ENCODE measurements around the gene CALHM4. TPM values are rescaled to one million over a fixed set of nuclear protein-coding genes. Genes with fewer than 3 reads are reported as not detected.
"Not testable (repeated sequence)": the region's sequence is repeated elsewhere in the genome, so short reads cannot be mapped to it uniquely, and the experiment has no call there.

Gene CALHM4
- polyA plus RNA-seq, 3 donors from 2014 or later: not detected

- H3K27me3 Mint-ChIP-seq (ENCODE audit: low read depth in 3 of 3): peaks cover 3 to 6% (median 3%) of the 10 kb centered on the region in 3 donors
- peaks cover 0 to 16% (median 5%) of the 10 kb centered on the region in 3 donors for H3K36me3 Mint-ChIP-seq
- H3K4me3 Mint-ChIP-seq: peak overlapping the region; percentile 95 to 99 (median 97)
- no peak for DNase-seq
- H3K4me1 Mint-ChIP-seq: peaks cover 47 to 68% of the 10 kb centered on the region in 2 donors
- H3K27ac Mint-ChIP-seq: peak overlapping the region; percentile 96 to 99 (median 98)
- no peaks in the 10 kb centered on the region for H3K9me3 Mint-ChIP-seq
These were observed 18.1 kb downstream of the CALHM4 start for GRCh38 chr6:116571683-116572000.

DNA sequence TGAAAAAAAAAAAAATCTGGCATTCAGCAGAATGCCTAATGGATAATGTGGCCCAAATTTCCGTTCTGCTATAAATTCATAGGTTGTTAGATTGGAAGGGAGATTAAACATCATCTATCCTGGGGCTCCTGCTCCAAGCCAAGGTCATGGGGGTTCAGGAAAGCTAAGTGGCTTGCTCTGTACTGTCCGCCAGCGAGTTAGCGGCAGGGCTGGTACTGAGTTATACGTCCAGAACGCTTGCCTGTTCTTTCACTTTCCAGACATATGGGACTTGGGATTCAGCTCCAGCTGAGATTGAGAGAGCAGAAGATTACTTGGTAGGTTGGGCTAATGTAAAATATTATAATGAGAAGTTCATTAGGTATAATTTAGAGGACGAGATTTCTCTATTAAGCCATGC, 18.6 kb downstream of the CALHM4 start:
- H3K36me3 Mint-ChIP-seq: peaks cover 0 to 16% (median 5%) of the 10 kb centered on the region in 3 donors
- no peaks in the 10 kb centered on the region for H3K9me3 Mint-ChIP-seq
- DNase-seq: peak in 1 of 3 donors; percentile 7
- H3K4me3 Mint-ChIP-seq: peak overlapping the region; percentile 95 to 99 (median 97)
- peaks cover 0 to 3% (median 2%) of the 10 kb centered on the region in 3 donors for H3K27me3 Mint-ChIP-seq (ENCODE audit: low read depth in 3 of 3)
- peaks cover 49 to 72% of the 10 kb centered on the region in 2 donors for H3K4me1 Mint-ChIP-seq
- H3K27ac Mint-ChIP-seq: peak overlapping the region; percentile 96 to 99 (median 98)

DNA sequence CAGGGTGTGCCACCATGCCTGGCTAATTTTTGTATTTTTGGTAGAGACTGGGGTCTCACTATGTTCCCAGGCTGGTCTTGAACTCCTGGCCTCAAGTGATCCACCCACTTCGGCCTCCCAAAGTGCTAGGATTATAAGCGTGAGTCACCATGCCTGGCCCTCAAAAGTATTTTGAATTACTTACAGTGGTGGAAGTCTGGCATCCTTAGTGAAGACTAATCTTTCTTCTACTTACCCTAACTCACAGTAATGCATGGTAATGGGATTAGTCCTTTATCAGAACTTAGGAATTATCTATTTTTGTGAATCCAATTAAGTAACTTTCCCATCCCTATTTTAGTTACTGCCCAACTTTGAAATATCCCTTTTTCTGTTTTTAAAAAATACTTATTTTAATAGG, 21.7 kb downstream of the CALHM4 start:
- H3K4me1 Mint-ChIP-seq: peaks cover 56 to 85% of the 10 kb centered on the region in 2 donors
- no peak for DNase-seq
- H3K9me3 Mint-ChIP-seq: no peaks in the 10 kb centered on the region
- H3K27ac Mint-ChIP-seq: no peak overlapping the region
- H3K27me3 Mint-ChIP-seq (ENCODE audit: low read depth in 3 of 3): peaks cover 0 to 2% (median 1%) of the 10 kb centered on the region in 3 donors
- no peak overlapping the region for H3K4me3 Mint-ChIP-seq
- H3K36me3 Mint-ChIP-seq: peaks cover 0 to 18% (median 5%) of the 10 kb centered on the region in 3 donors

DNA sequence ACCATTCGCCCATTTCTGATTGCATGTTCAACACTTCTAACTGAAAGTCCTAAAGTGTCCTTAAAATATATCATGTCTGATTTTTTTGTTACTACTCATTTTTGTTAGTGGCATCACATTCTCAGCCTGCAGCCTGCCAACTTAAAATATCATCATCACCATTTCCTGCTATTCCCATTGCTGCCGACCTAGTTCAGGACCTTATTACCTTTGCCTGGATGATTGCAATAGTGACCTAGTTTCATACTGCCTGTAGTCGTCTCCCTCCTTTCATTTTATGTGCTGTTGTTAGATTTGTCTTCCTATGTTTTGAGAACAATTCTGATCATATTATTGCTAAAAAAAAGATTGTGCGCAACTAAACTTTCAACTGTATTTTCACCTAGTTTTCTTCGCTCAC, 23.9 kb downstream of the CALHM4 start:
- Mint-ChIP-seq H3K27ac (peak overlapping the region in 1 of 6 donors; percentile 66), H3K9me3 (no peaks in the 10 kb centered on the region), H3K4me3 (no peak overlapping the region), H3K27me3 (ENCODE audit: low read depth in 3 of 3) (peaks cover 0 to 1% (median 0%) of the 10 kb centered on the region in 3 donors), H3K36me3 (peaks cover 0 to 28% (median 8%) of the 10 kb centered on the region in 3 donors), H3K4me1 (peaks cover 38 to 68% of the 10 kb centered on the region in 2 donors)
- no peak for DNase-seq

DNA sequence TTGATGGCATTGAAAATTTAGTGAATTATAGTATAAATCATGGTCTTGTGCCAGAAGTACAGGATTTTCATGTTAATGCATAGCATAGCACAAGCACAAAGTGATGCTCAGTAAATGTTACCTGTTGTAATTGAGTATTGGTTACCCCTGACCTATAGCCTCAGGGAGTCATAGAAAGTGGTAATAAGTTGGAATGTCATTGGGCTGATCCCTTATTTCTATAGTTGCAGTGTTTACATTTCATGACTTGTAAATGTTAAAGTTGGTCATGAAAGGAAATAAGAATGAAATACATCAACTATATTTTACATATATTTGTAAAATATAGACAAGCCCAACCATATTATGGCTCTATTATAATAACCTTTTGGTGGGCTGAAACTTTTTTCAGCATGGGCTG, 24.8 kb downstream of the CALHM4 start:
- H3K4me1 Mint-ChIP-seq: peaks cover 32 to 63% of the 10 kb centered on the region in 2 donors
- H3K4me3 Mint-ChIP-seq: no peak overlapping the region
- no peak overlapping the region for H3K27ac Mint-ChIP-seq
- H3K27me3 Mint-ChIP-seq (ENCODE audit: low read depth in 3 of 3): peaks cover 0 to 1% (median 0%) of the 10 kb centered on the region in 3 donors
- no peaks in the 10 kb centered on the region for H3K9me3 Mint-ChIP-seq
- no peak for DNase-seq
- H3K36me3 Mint-ChIP-seq: peaks cover 0 to 30% (median 8%) of the 10 kb centered on the region in 3 donors

DNA sequence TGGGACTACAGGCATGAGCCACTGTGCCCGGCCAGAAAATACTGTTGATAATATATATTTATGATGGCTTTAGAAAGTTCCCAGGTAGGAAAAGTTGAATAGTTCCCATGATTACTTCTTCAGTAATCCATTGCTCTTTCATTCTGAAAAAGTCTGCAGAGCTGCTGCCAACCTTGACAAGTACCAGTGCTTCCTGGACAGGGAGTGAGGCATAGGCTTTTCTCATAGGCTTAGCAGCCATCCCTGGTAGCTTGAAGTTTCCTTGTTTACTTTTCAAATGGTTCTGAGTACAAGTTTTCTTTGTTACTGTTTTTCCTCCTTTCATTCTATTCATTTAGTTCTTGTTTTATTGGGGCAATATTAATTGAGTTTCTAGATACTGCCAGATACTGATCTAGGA, 25.6 kb downstream of the CALHM4 start:
- Mint-ChIP-seq H3K27me3 (ENCODE audit: low read depth in 3 of 3) (peaks cover 0 to 1% (median 0%) of the 10 kb centered on the region in 3 donors), H3K27ac (peak overlapping the region in 1 of 6 donors; percentile 25), H3K9me3 (no peaks in the 10 kb centered on the region), H3K4me3 (no peak overlapping the region), H3K36me3 (peaks cover 0 to 29% (median 8%) of the 10 kb centered on the region in 3 donors), H3K4me1 (peaks cover 24 to 55% of the 10 kb centered on the region in 2 donors)
- no peak for DNase-seq

GRCh38 chr6:116580198-116580597, 26.6 kb downstream of the CALHM4 start:
- no peaks in the 10 kb centered on the region for H3K9me3 Mint-ChIP-seq
- no peak for DNase-seq
- H3K4me1 Mint-ChIP-seq: peaks cover 23 to 50% of the 10 kb centered on the region in 2 donors
- no peak overlapping the region for H3K4me3 Mint-ChIP-seq
- peaks cover 5 to 33% (median 14%) of the 10 kb centered on the region in 3 donors for H3K36me3 Mint-ChIP-seq
- H3K27me3 Mint-ChIP-seq (ENCODE audit: low read depth in 3 of 3): no peaks in the 10 kb centered on the region
- no peak overlapping the region for H3K27ac Mint-ChIP-seq

- Mint-ChIP-seq H3K4me3 (no peak overlapping the region), H3K9me3 (no peaks in the 10 kb centered on the region), H3K4me1 (peaks cover 4 to 6% of the 10 kb centered on the region in 2 donors), H3K27ac (no peak overlapping the region), H3K27me3 (ENCODE audit: low read depth in 3 of 3) (no peaks in the 10 kb centered on the region), H3K36me3 (peaks cover 14 to 36% (median 27%) of the 10 kb centered on the region in 3 donors)
- DNase-seq: no peak
These were observed 32.7 kb downstream of the CALHM4 start for GRCh38 chr6:116586276-116586675.

- H3K27me3 Mint-ChIP-seq (ENCODE audit: low read depth in 3 of 3): no peaks in the 10 kb centered on the region
- H3K27ac Mint-ChIP-seq: no peak overlapping the region
- peaks cover 4 to 6% of the 10 kb centered on the region in 2 donors for H3K4me1 Mint-ChIP-seq
- H3K4me3 Mint-ChIP-seq: no peak overlapping the region
- DNase-seq: no peak
- peaks cover 18 to 37% (median 28%) of the 10 kb centered on the region in 3 donors for H3K36me3 Mint-ChIP-seq
- H3K9me3 Mint-ChIP-seq: no peaks in the 10 kb centered on the region
These were observed 33.2 kb downstream of the CALHM4 start for GRCh38 chr6:116586738-116587137.

GRCh38 chr6:116595247-116595646, 41.7 kb downstream of the CALHM4 start:
- H3K9me3 Mint-ChIP-seq: no peaks in the 10 kb centered on the region
- H3K36me3 Mint-ChIP-seq: peaks cover 21 to 48% (median 43%) of the 10 kb centered on the region in 3 donors
- DNase-seq: no peak
- no peaks in the 10 kb centered on the region for H3K4me1 Mint-ChIP-seq
- H3K27me3 Mint-ChIP-seq (ENCODE audit: low read depth in 3 of 3): no peaks in the 10 kb centered on the region
- no peak overlapping the region for H3K27ac Mint-ChIP-seq
- no peak overlapping the region for H3K4me3 Mint-ChIP-seq

- H3K36me3 Mint-ChIP-seq: peaks cover 21 to 54% (median 49%) of the 10 kb centered on the region in 3 donors
- H3K27ac Mint-ChIP-seq: no peak overlapping the region
These were observed 43.3 kb downstream of the CALHM4 start for GRCh38 chr6:116596815-116597214.

GRCh38 chr6:116603916-116604315, 50.4 kb downstream of the CALHM4 start:
- H3K4me3 Mint-ChIP-seq; H3K4me1 Mint-ChIP-seq; H3K27ac Mint-ChIP-seq; DNase-seq; H3K27me3 Mint-ChIP-seq (ENCODE audit: low read depth in 3 of 3): not testable (repeated sequence)
- peaks cover 0 to 12% (median 0%) of the 10 kb centered on the region in 6 donors for H3K9me3 Mint-ChIP-seq
- H3K36me3 Mint-ChIP-seq: peaks cover 32 to 68% (median 56%) of the 10 kb centered on the region in 3 donors

More at GRCh38 chr6:116596815-116597214, 43.3 kb downstream of the CALHM4 start:
- H3K4me3 Mint-ChIP-seq: no peak overlapping the region
- H3K9me3 Mint-ChIP-seq: no peaks in the 10 kb centered on the region
- DNase-seq: no peak
- no peaks in the 10 kb centered on the region for H3K4me1 Mint-ChIP-seq
- peaks cover 0 to 2% (median 0%) of the 10 kb centered on the region in 3 donors for H3K27me3 Mint-ChIP-seq (ENCODE audit: low read depth in 3 of 3)

DNA sequence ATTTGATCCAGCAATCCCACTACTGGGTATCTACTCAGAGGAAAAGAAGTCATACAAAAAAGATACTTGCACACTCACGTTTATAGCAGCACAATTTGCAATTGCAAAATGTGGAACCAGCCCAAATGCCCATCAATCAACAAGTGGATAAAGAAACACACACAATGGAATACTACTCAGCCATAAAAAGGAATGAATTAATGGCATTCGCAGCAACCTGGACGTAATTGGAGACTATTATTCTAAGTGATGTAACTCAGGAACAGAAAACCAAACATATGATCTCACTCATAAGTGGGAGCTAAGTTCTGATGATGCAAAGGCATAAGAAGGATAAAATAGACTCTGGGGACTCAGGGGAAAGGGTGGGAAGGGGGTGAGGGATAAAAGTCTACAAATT, 51.3 kb downstream of the CALHM4 start:
- Mint-ChIP-seq H3K36me3 (peaks cover 32 to 65% (median 51%) of the 10 kb centered on the region in 3 donors), H3K9me3 (peaks cover 0 to 12% (median 0%) of the 10 kb centered on the region in 6 donors)
- H3K4me1 Mint-ChIP-seq; DNase-seq; H3K27ac Mint-ChIP-seq; H3K4me3 Mint-ChIP-seq; H3K27me3 Mint-ChIP-seq (ENCODE audit: low read depth in 3 of 3): not testable (repeated sequence)

DNA sequence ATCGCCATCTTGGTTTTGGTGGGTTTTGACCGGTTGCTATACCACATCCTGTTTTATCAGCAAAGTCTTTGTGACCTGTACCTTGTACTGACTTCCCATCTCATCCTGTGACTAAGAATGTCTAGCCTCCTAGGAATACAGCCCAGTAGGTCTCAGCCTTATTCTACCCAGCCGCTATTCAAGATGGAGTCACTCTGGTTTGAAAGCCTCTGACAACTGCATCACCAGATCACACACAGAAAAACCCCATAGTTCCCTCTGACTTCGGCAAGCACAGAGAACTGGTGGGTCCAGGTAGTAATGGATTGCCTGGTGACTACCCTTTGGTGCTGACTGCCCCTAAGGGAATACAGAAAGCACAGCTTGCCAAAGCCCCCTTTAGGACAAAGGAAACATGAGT, 52.4 kb downstream of the CALHM4 start:
- H3K36me3 Mint-ChIP-seq: peaks cover 32 to 65% (median 44%) of the 10 kb centered on the region in 3 donors
- no peak overlapping the region for H3K27ac Mint-ChIP-seq

More for the DNA sequence above, 52.4 kb downstream of the CALHM4 start:
- Mint-ChIP-seq H3K9me3 (peaks cover 0 to 12% (median 0%) of the 10 kb centered on the region in 6 donors), H3K4me3 (no peak overlapping the region), H3K4me1 (no peaks in the 10 kb centered on the region), H3K27me3 (ENCODE audit: low read depth in 3 of 3) (peaks cover under 1 to 9% (median 5%) of the 10 kb centered on the region in 3 donors)
- no peak for DNase-seq

Data from immature natural killer cell (primary cell).